Adrenal gland (tissue), 12 donors: ENCODE measurements around the gene PSPC1. TPM values are rescaled to one million over a fixed set of nuclear protein-coding genes. Genes with fewer than 3 reads are reported as not detected.

Experiments used
- DNase-seq, 7 donors: peaks; one replicate each; pipeline ENCODE4 v3.0.0-alpha.2; 2019 to 2020
- H3K27ac ChIP-seq, 5 donors: fragments of 200-600 bp; sonication (generic) in 4 of 5; 1 replicate in 3 of 5; 2 replicates in 2 of 5; pipeline versions ENCODE4 v1.5.1 to v1.8.0; 2016 to 2020; ENCODE audit warnings: mild to moderate bottlenecking in 1 of 5
- H3K27me3 ChIP-seq: fragments of 200-600 bp; 2 replicates; pipeline ENCODE4 v1.8.0; 2021
- H3K36me3 ChIP-seq, 2 donors: fragments of 200-600 bp; replicated peaks in 1 of 2; 1 replicate in 1 of 2; 2 replicates in 1 of 2; pipeline versions ENCODE4 v1.5.1 to v1.8.0; 2018 to 2022
- H3K4me1 ChIP-seq, 2 donors: fragments of 200-600 bp; replicated peaks in 1 of 2; 1 replicate in 1 of 2; 2 replicates in 1 of 2; pipeline versions ENCODE4 v1.5.1 to v1.8.0; 2018 to 2021
- H3K4me3 ChIP-seq, 4 donors: fragments of 200-600 bp; sonication (generic) in 3 of 4; one replicate each; pipeline ENCODE4 v1.5.1; 2016 to 2018
- H3K9me3 ChIP-seq, 3 donors: fragments of 200-600 bp; sonication (generic) in 1 of 3; replicated peaks in 1 of 3; 1 replicate in 2 of 3; 2 replicates in 1 of 3; pipeline versions ENCODE4 v1.5.1 to v1.8.0; 2016 to 2021
- POLR2A ChIP-seq, 2 donors: fragments of 450-650 bp; IDR thresholded peaks; one replicate each; pipeline ENCODE4 v1.6.1; 2017; ENCODE audit warnings: antibody characterized with exemption in 2 of 2, mild to moderate bottlenecking in 2 of 2, moderate library complexity in 1 of 2
- WGBS, 4 donors: extraction: QIAGEN DNeasy Blood & Tissue Kit in 2 of 4; methylation state at CpG; one replicate each; pipeline versions ENCODE4 v1.1.5 to v1.1.7; 2013 to 2017; 5-methylcytosine and 5-hydroxymethylcytosine counted together
- intact Hi-C, 2 donors: fragments of 100-400 bp; cut with DNase I; formaldehyde crosslinking; loops; one replicate each; pipeline versions ENCODE4 v1.14.1 to v1.15.0; 2022 to 2023
- polyA plus RNA-seq, 3 donors: library from polyadenylated mRNA; stranded (reverse); fragments of 200-250 nt in 2 of 3; fragments of 350-450 nt in 1 of 3; fragmentation: Illumina TruSeq in 1 of 3; extraction: RNeasy Lipid Tissue Mini Kit (QIAGEN cat#74804) in 1 of 3; gene quantifications; one replicate each; pipeline ENCODE4 v1.2.3, GENCODE V29; 2013 to 2014
- total RNA-seq, 9 donors: library from RNA; depleted of rRNA in 4 of 9; stranded (reverse); fragments of >200 nt in 4 of 9; fragments of 120-200 nt in 1 of 9; fragmentation: NEBNext Ultra II Directional in 1 of 9; extraction: Animal tissue kit (Norgen Biotek cat#: 25700) in 1 of 9; gene quantifications; one replicate each; pipeline versions ENCODE4 v1.1.0 to v1.2.4, GENCODE V29; 2013 to 2023
- TF ChIP-seq, protein P1 (sequence below), 6 experiments: fragments of 450-650 bp in 4 of 6; fragments of 200-600 bp in 2 of 6; sonication (generic) in 1 of 6; IDR thresholded peaks; 1 replicate in 5 of 6; 2 replicates in 1 of 6; pipeline versions ENCODE4 v1.5.1 to v1.8.0; 2016 to 2021; ENCODE audit warnings: antibody characterized with exemption in 6 of 6, mild to moderate bottlenecking in 2 of 6, moderate library complexity in 1 of 6
- donor health status: healthy with polysubstance abuse.
- donor health status: Bipolar disorder and iron deficiency.
- donor health status: DM: yes; HTN: yes; CAD: no.
- donor health status: DM: no; HTN: no; CAD: no.
- donor health status: DM: no; HTN: no; CAD: no.
- donor health status: DM: yes; HTN: yes; CAD: no.

Gene PSPC1
- total and polyA plus RNA-seq, 12 donors, result 36.9 to 79.5 (median 50.6) TPM

GRCh38 chr13:19664481-19665230 lies 118.1 kb downstream of the PSPC1 start:
- no peaks in the 10 kb centered on the region for H3K9me3 ChIP-seq
- H3K4me3 ChIP-seq, result no peak overlapping the region
- no peak overlapping the region for H3K27ac ChIP-seq
- H3K27me3 ChIP-seq, result no peaks in the 10 kb centered on the region
- H3K4me1 ChIP-seq, result no peaks in the 10 kb centered on the region
- H3K36me3 ChIP-seq, result peaks cover 0 to 84% of the 10 kb centered on the region in 2 donors
- TF ChIP-seq, protein P1, sequence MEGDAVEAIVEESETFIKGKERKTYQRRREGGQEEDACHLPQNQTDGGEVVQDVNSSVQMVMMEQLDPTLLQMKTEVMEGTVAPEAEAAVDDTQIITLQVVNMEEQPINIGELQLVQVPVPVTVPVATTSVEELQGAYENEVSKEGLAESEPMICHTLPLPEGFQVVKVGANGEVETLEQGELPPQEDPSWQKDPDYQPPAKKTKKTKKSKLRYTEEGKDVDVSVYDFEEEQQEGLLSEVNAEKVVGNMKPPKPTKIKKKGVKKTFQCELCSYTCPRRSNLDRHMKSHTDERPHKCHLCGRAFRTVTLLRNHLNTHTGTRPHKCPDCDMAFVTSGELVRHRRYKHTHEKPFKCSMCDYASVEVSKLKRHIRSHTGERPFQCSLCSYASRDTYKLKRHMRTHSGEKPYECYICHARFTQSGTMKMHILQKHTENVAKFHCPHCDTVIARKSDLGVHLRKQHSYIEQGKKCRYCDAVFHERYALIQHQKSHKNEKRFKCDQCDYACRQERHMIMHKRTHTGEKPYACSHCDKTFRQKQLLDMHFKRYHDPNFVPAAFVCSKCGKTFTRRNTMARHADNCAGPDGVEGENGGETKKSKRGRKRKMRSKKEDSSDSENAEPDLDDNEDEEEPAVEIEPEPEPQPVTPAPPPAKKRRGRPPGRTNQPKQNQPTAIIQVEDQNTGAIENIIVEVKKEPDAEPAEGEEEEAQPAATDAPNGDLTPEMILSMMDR (IDR thresholded peaks at IDR 0.05), result no peak
- TF ChIP-seq POLR2A (IDR thresholded peaks at IDR 0.05), result no peak
- WGBS, 4 donors, result 85 to 90% (median 86%) methylated on average over 14 of the region's 14 CpGs
- intact Hi-C loops, result no loop called here
- DNase-seq, result no peak

- H3K36me3 ChIP-seq, result peaks cover 0 to 84% of the 10 kb centered on the region in 2 donors
- H3K4me3 ChIP-seq, result no peak overlapping the region
- no peak overlapping the region for H3K27ac ChIP-seq
- TF ChIP-seq, protein P1 (IDR thresholded peaks at IDR 0.05), result no peak
- TF ChIP-seq POLR2A (IDR thresholded peaks at IDR 0.05), result no peak
- no peaks in the 10 kb centered on the region for H3K27me3 ChIP-seq
- no peaks in the 10 kb centered on the region for H3K9me3 ChIP-seq
- 82 to 94% (median 91%) methylated on average over 9 to 13 of the region's 13 CpGs for WGBS, 4 donors
- H3K4me1 ChIP-seq, result no peaks in the 10 kb centered on the region
- DNase-seq, result no peak
- intact Hi-C loops, result no loop called here
Measured at GRCh38 chr13:19663416-19663979, 119.2 kb downstream of the PSPC1 start.

DNA sequence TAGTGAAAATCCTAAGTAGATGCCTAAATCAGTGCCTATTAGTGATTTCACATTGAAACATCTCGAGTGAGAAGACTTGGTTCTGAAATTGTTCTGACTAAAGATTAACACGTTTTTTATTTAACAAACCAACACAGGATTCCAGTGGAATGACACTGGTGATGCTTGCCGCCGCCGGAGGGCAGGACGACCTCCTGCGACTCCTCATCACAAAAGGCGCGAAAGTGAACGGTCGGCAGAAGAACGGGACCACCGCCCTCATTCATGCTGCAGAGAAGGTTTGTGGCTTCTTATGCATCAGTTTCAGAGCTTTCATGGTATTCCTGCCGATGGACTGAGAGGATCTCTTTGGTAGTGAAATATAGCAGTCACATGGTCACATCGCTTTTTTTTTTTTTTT lies 121.2 kb downstream of the PSPC1 start:
- TF ChIP-seq, protein P1 (IDR thresholded peaks at IDR 0.05), result no peak
- no peak for TF ChIP-seq POLR2A (IDR thresholded peaks at IDR 0.05)
- Histone ChIP-seq H3K9me3 (no peaks in the 10 kb centered on the region), H3K27me3 (no peaks in the 10 kb centered on the region), H3K4me3 (no peak overlapping the region), H3K4me1 (no peaks in the 10 kb centered on the region), H3K27ac (no peak overlapping the region), H3K36me3 (peaks cover 0 to 64% of the 10 kb centered on the region in 2 donors)
- intact Hi-C loops, result no loop called here
- DNase-seq, result no peak
- WGBS, 4 donors, result 92 to 94% (median 94%) methylated on average over 15 of the region's 15 CpGs

- 88 to 90% (median 89%) methylated on average over 2 of the region's 2 CpGs for WGBS, 4 donors
- DNase-seq, result no peak
- intact Hi-C loops, result no loop called here
- Histone ChIP-seq H3K36me3 (peaks cover 0 to 60% of the 10 kb centered on the region in 2 donors), H3K4me1 (no peaks in the 10 kb centered on the region), H3K27ac (no peak overlapping the region), H3K4me3 (no peak overlapping the region), H3K27me3 (no peaks in the 10 kb centered on the region), H3K9me3 (no peaks in the 10 kb centered on the region)
- TF ChIP-seq, protein P1 (IDR thresholded peaks at IDR 0.05), result no peak
- no peak for TF ChIP-seq POLR2A (IDR thresholded peaks at IDR 0.05)
Measured at GRCh38 chr13:19661126-19661525, 121.6 kb downstream of the PSPC1 start.
